ENCODE data around the gene RBBP4.

The RBBP4 gene

GRCh38 chr1:32650752-32651460 lies at the start of gene RBBP4 (continued):
- TF ChIP-seq REST (tag by site-specific recombination; IDR thresholded peaks at IDR 0.05) (0 out of 2 replicates have a peak, but pooled peaks have one; percentile 22), ZNF660 (tag by site-specific recombination; IDR thresholded peaks at IDR 0.05) (peak; percentile 42; the same call in 1 of the 2 replicates), ZNF585B (tag by site-specific recombination; IDR thresholded peaks at IDR 0.05) (no peak), ZFP41 (tag by site-specific recombination; IDR thresholded peaks at IDR 0.05; ENCODE audit: borderline replicate concordance) (no peak), FEZF1 (tag by site-specific recombination; IDR thresholded peaks at IDR 0.05) (peak; percentile 19; the same call in 1 of the 2 replicates), ZBTB48 (tag by site-specific recombination; IDR thresholded peaks at IDR 0.05) (peak; percentile 79; the same call in 1 of the 2 replicates), ZNF449 (tag by site-specific recombination; IDR thresholded peaks at IDR 0.05) (peak; percentile 45; the same call in 1 of the 2 replicates), EGR2 (tag by site-specific recombination; IDR thresholded peaks at IDR 0.05; ENCODE audit: low read depth) (peak; percentile 70), ZBTB26 (tag by site-specific recombination; optimal IDR thresholded peaks at IDR 0.05) (peak; percentile 100), ZXDB (tag by site-specific recombination; IDR thresholded peaks at IDR 0.05) (peak; percentile 63; the same call in 1 of the 2 replicates), GLIS1 (tag by site-specific recombination; IDR thresholded peaks at IDR 0.05) (peak; percentile 81), ZIC2 (tag by site-specific recombination; IDR thresholded peaks at IDR 0.05) (peak; percentile 74), BCL11A (tag by site-specific recombination; IDR thresholded peaks at IDR 0.05; ENCODE audit: low read depth) (0 out of 2 replicates have a peak, but pooled peaks have one; percentile 52), TSHZ1 (tag by site-specific recombination; IDR thresholded peaks at IDR 0.05; ENCODE audit: borderline replicate concordance) (0 out of 2 replicates have a peak, but pooled peaks have one; percentile 33), OVOL3 (tag by site-specific recombination; IDR thresholded peaks at IDR 0.05) (no peak), SALL2 (tag by site-specific recombination; IDR thresholded peaks at IDR 0.05; ENCODE audit: borderline replicate concordance) (no peak), ZNF335 (tag by site-specific recombination; conservative IDR thresholded peaks at IDR 0.05) (peak; percentile 93), ZNF501 (tag by site-specific recombination; IDR thresholded peaks at IDR 0.05) (peak; percentile 83), ZNF146 (tag by site-specific recombination; IDR thresholded peaks at IDR 0.05) (peak; percentile 22; the same call in 1 of the 2 replicates), KLF7 (tag by site-specific recombination; IDR thresholded peaks at IDR 0.05; ENCODE audit: borderline replicate concordance) (0 out of 2 replicates have a peak, but pooled peaks have one; percentile 37), ZNF837 (tag by site-specific recombination; IDR thresholded peaks at IDR 0.05) (no peak), ZNF184 (tag by site-specific recombination; IDR thresholded peaks at IDR 0.05) (peak; percentile 75; the same call in 1 of the 2 replicates), ZBTB17 (tag by site-specific recombination; IDR thresholded peaks at IDR 0.05) (peak; percentile 72; the same call in 1 of the 2 replicates), ZNF529 (tag by site-specific recombination; IDR thresholded peaks at IDR 0.05; ENCODE audit: insufficient replicate concordance) (no peak), ZBTB10 (tag by site-specific recombination; IDR thresholded peaks at IDR 0.05) (peak; percentile 67; the same call in 1 of the 2 replicates), ZNF558 (tag by site-specific recombination; IDR thresholded peaks at IDR 0.05) (peak; percentile 64; the same call in 1 of the 2 replicates), WT1 (tag by site-specific recombination; IDR thresholded peaks at IDR 0.05) (peak; percentile 66)

Data from HEK293 (cell line).